Neural progenitor cell (in vitro differentiated cells): ENCODE data around the gene KLC1.

Experiments
- CTCF ChIP-seq: fragments of 200-600 bp; sonication (generic); IDR thresholded peaks from 2 replicates; pipeline ENCODE4 v1.5.1; 2017; ENCODE audit warnings: antibody characterized with exemption, mild to moderate bottlenecking
- EZH2 ChIP-seq: fragments of 200-600 bp; sonication (generic); IDR thresholded peaks from 2 replicates; pipeline ENCODE4 v1.6.1; 2017; ENCODE audit warnings: antibody characterized with exemption, mild to moderate bottlenecking, moderate library complexity

GRCh38 chr14:103713304-103714062 lies 84.5 kb downstream of the KLC1 start:
- TF ChIP-seq CTCF: no peak
- TF ChIP-seq EZH2: no peak
